Neural progenitor cell (in vitro differentiated cells): ENCODE measurements around the gene KIF21A. TPM values are rescaled to one million over a fixed set of nuclear protein-coding genes. Genes with fewer than 3 reads are reported as not detected.

ENCODE experiments used
- DNase-seq: peaks from one replicate; pipeline ENCODE4 v3.0.0-alpha.2; 2016; ENCODE audit warnings: low spot score
- H2AFZ ChIP-seq: fragments of 200-600 bp; sonication (generic); replicated peaks from 2 replicates; pipeline ENCODE4 v1.6.1; 2016; ENCODE audit warnings: antibody characterized with exemption
- H3F3A ChIP-seq: fragments of 200-600 bp; sonication (generic); 2 replicates; pipeline ENCODE4 v1.6.1; 2016; ENCODE audit warnings: antibody characterized with exemption, low read depth
- H3K27ac ChIP-seq: fragments of 200-600 bp; sonication (generic); 2 replicates; pipeline ENCODE4 v1.5.1; 2016; ENCODE audit warnings: mild to moderate bottlenecking
- H3K27me3 ChIP-seq: fragments of 200-600 bp; sonication (generic); 2 replicates; pipeline ENCODE4 v1.6.1; 2016; ENCODE audit warnings: mild to moderate bottlenecking, moderate library complexity
- H3K36me3 ChIP-seq: fragments of 200-600 bp; sonication (generic); 2 replicates; pipeline ENCODE4 v1.5.1; 2016
- H3K4me1 ChIP-seq: fragments of 200-600 bp; sonication (generic); 2 replicates; pipeline ENCODE4 v1.6.1; 2016; ENCODE audit warnings: mixed run types
- H3K4me2 ChIP-seq: fragments of 200-600 bp; sonication (generic); 2 replicates; pipeline ENCODE4 v1.6.1; 2016
- H3K4me3 ChIP-seq: fragments of 200-600 bp; sonication (generic); 2 replicates; pipeline ENCODE4 v1.5.1; 2016
- H3K79me2 ChIP-seq: fragments of 200-600 bp; sonication (generic); 2 replicates; pipeline ENCODE4 v1.6.1; 2016; ENCODE audit warnings: low read depth
- H3K9ac ChIP-seq: fragments of 200-600 bp; sonication (generic); 2 replicates; pipeline ENCODE4 v1.6.1; 2016
- H3K9me3 ChIP-seq: fragments of 200-600 bp; sonication (generic); 2 replicates; pipeline ENCODE4 v1.5.1; 2016; ENCODE audit warnings: low read depth
- H4K20me1 ChIP-seq: fragments of 200-600 bp; sonication (generic); 2 replicates; pipeline ENCODE4 v1.6.1; 2016; ENCODE audit warnings: low read depth
- H3K27ac Mint-ChIP-seq: 3 replicates; pipeline ENCODE4 v1.8.0; 2021; ENCODE audit warnings: mixed read lengths
- H3K27me3 Mint-ChIP-seq: 2 replicates; pipeline ENCODE4 v1.8.0; 2022; ENCODE audit warnings: low read depth, mild to moderate bottlenecking, inconsistent platforms, moderate library complexity, mixed read lengths; ENCODE audit not compliant: insufficient read depth
- H3K36me3 Mint-ChIP-seq: 3 replicates; pipeline ENCODE4 v1.8.0; 2021; ENCODE audit warnings: mixed read lengths
- H3K4me1 Mint-ChIP-seq: 3 replicates; pipeline ENCODE4 v1.8.0; 2021; ENCODE audit warnings: mixed read lengths
- H3K4me3 Mint-ChIP-seq: 3 replicates; pipeline ENCODE4 v1.8.0; 2021; ENCODE audit warnings: mild to moderate bottlenecking, moderate library complexity, mixed read lengths
- H3K9me3 Mint-ChIP-seq: 3 replicates; pipeline ENCODE4 v1.8.0; 2020; ENCODE audit warnings: mixed read lengths
- CTCF ChIP-seq: fragments of 200-600 bp; sonication (generic); IDR thresholded peaks from 2 replicates; pipeline ENCODE4 v1.5.1; 2017; ENCODE audit warnings: antibody characterized with exemption, mild to moderate bottlenecking
- EZH2 ChIP-seq: fragments of 200-600 bp; sonication (generic); IDR thresholded peaks from 2 replicates; pipeline ENCODE4 v1.6.1; 2017; ENCODE audit warnings: antibody characterized with exemption, mild to moderate bottlenecking, moderate library complexity
- EZH2phosphoT487 ChIP-seq: fragments of 200-600 bp; sonication (generic); IDR thresholded peaks from 2 replicates; pipeline ENCODE4 v1.6.1; 2017; ENCODE audit warnings: antibody characterized with exemption
- total RNA-seq: library from RNA; depleted of rRNA; stranded (reverse); fragments of >200 nt; gene quantifications from 2 replicates; pipeline ENCODE4 v1.2.3, GENCODE V29; 2015; ENCODE audit warnings: low replicate concordance

Gene KIF21A
- total RNA-seq, 1 donor from 2014 or later: 54.2 TPM

DNA sequence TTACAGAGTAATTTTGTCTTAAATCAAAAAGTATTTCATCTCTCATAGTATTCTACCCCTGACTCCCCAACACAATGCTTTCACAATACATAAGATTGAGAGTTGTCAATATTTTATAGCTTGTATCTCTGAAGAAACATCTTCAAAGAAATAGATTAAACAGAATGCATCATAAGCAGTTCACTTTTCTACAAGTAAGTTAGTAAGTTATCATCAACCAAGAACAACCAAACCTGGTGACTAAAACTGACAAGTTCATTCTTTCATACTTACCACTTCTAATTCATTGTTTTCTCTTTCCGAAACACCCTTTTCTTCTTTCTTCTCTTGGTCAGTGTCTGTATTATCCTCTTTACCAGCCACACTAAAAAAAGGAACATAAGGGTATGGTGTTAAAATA lies 101.2 kb downstream of the KIF21A start:
- no peak for DNase-seq
- H3K9me3 ChIP-seq: no peaks in the 10 kb centered on the region
- peaks cover 12% of the 10 kb centered on the region for H3K36me3 Mint-ChIP-seq
- H4K20me1 ChIP-seq: no peaks in the 10 kb centered on the region
- H3K27me3 ChIP-seq: no peaks in the 10 kb centered on the region
- H3K79me2 ChIP-seq: no peaks in the 10 kb centered on the region
- no peak overlapping the region for H3K9ac ChIP-seq
- no peaks in the 10 kb centered on the region for H3K27me3 Mint-ChIP-seq
- H3F3A ChIP-seq: no peaks in the 10 kb centered on the region
- H3K4me2 ChIP-seq: no peak overlapping the region
- no peak overlapping the region for H3K27ac ChIP-seq
- no peaks in the 10 kb centered on the region for H3K9me3 Mint-ChIP-seq
- H3K4me3 ChIP-seq: no peak overlapping the region
- no peak overlapping the region for H3K27ac Mint-ChIP-seq
- H3K4me3 Mint-ChIP-seq: no peak overlapping the region
- H3K4me1 Mint-ChIP-seq: peaks cover 2% of the 10 kb centered on the region
- no peaks in the 10 kb centered on the region for H3K36me3 ChIP-seq
- no peaks in the 10 kb centered on the region for H3K4me1 ChIP-seq
- TF ChIP-seq EZH2: no peak
- TF ChIP-seq CTCF: no peak
- no peak for TF ChIP-seq EZH2phosphoT487
- no peak overlapping the region for H2AFZ ChIP-seq

DNA sequence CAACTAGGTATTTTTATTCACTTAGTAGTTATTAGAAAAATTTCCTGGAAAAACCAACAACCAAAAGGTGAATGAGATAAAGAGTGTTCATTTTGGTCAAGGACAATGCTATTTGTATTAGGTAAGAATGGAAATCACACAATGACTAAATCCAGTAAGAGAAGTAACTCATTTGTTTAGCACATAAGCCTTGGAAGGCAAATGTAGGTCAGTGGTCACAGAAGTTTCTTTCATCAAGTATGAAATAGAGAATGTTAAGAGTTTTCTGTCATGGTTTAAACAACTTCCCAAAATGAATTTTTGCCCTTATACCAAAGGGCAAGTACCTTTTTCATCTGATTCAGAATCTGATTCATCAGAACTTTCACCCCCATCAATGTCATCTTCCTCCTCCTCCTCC lies 101.7 kb downstream of the KIF21A start:
- TF ChIP-seq EZH2 (no peak), CTCF (no peak), EZH2phosphoT487 (no peak)
- no peaks in the 10 kb centered on the region for H3K9me3 Mint-ChIP-seq
- no peaks in the 10 kb centered on the region for H3K36me3 ChIP-seq
- no peaks in the 10 kb centered on the region for H3K79me2 ChIP-seq
- peaks cover 12% of the 10 kb centered on the region for H3K36me3 Mint-ChIP-seq
- H3K27ac Mint-ChIP-seq: no peak overlapping the region
- no peaks in the 10 kb centered on the region for H4K20me1 ChIP-seq
- H3K4me1 ChIP-seq: no peaks in the 10 kb centered on the region
- H3K27ac ChIP-seq: no peak overlapping the region
- H3K4me1 Mint-ChIP-seq: peaks cover 2% of the 10 kb centered on the region
- H3F3A ChIP-seq: no peaks in the 10 kb centered on the region
- no peak overlapping the region for H3K4me2 ChIP-seq
- H3K4me3 Mint-ChIP-seq: no peak overlapping the region
- H3K4me3 ChIP-seq: no peak overlapping the region
- no peak for DNase-seq
- H3K27me3 ChIP-seq: no peaks in the 10 kb centered on the region
- no peak overlapping the region for H3K9ac ChIP-seq
- no peak overlapping the region for H2AFZ ChIP-seq
- no peaks in the 10 kb centered on the region for H3K9me3 ChIP-seq
- no peaks in the 10 kb centered on the region for H3K27me3 Mint-ChIP-seq

DNA sequence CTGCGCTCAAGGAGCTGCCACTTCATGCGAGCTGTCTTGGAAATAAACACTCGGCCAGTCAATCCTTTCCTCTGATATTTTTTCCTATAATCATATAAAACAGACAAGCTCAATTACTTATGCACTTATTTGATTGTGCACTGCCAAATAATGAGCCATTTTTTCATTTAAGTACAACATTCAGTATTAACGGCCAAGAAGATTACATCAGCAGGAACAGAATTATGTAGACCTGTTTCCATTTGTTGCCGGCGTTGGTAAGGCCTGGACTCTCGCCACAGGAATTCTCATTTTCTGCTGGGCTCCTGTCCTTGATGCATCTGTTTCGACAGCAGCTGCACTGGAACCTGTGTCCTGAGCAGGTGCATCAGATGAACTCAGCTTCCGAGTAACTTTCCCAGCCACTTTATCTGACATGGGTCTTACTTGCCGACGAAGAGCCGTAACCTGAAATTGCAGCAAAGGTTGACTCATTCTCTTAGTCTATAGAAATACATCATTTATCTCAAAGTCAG lies 110.2 kb downstream of the KIF21A start:
- no peak for TF ChIP-seq CTCF
- H3K79me2 ChIP-seq: no peaks in the 10 kb centered on the region
- no peaks in the 10 kb centered on the region for H4K20me1 ChIP-seq
- H3K4me3 ChIP-seq: no peak overlapping the region
- H3K9me3 ChIP-seq: no peaks in the 10 kb centered on the region
- H3K9ac ChIP-seq: no peak overlapping the region
- no peak for DNase-seq
- no peaks in the 10 kb centered on the region for H3K27me3 Mint-ChIP-seq
- H3K4me2 ChIP-seq: no peak overlapping the region
- no peaks in the 10 kb centered on the region for H3K4me1 ChIP-seq
- H3K9me3 Mint-ChIP-seq: no peaks in the 10 kb centered on the region
- no peaks in the 10 kb centered on the region for H3K4me1 Mint-ChIP-seq
- H2AFZ ChIP-seq: no peak overlapping the region
- H3K36me3 Mint-ChIP-seq: peaks cover 29% of the 10 kb centered on the region
- H3F3A ChIP-seq: no peaks in the 10 kb centered on the region
- no peak overlapping the region for H3K27ac ChIP-seq
- H3K27ac Mint-ChIP-seq: no peak overlapping the region
- H3K36me3 ChIP-seq: peaks cover 10% of the 10 kb centered on the region
- H3K4me3 Mint-ChIP-seq: no peak overlapping the region
- H3K27me3 ChIP-seq: no peaks in the 10 kb centered on the region
